Retinal pigment epithelial cell (primary cell): Measurements from ENCODE around the gene CCDC50.

Source experiments
- DNase-seq: peaks from one replicate; pipeline ENCODE4 v3.0.0-alpha.2; 2010; ENCODE audit warnings: low read depth
- H3K4me3 ChIP-seq: 2 replicates; pipeline ENCODE4 v1.5.1; 2011; ENCODE audit warnings: mild to moderate bottlenecking, low read length, control low read depth, moderate library complexity
- TF ChIP-seq, protein P1 (sequence below): conservative IDR thresholded peaks from 2 replicates; pipeline ENCODE4 v1.5.1; 2011; ENCODE audit warnings: low read depth, low read length, control low read depth, inconsistent platforms

The CCDC50 gene

GRCh38 chr3:191316876-191317603, 12.2 kb upstream of the CCDC50 start:
- DNase-seq = no peak
- TF ChIP-seq, protein P1, sequence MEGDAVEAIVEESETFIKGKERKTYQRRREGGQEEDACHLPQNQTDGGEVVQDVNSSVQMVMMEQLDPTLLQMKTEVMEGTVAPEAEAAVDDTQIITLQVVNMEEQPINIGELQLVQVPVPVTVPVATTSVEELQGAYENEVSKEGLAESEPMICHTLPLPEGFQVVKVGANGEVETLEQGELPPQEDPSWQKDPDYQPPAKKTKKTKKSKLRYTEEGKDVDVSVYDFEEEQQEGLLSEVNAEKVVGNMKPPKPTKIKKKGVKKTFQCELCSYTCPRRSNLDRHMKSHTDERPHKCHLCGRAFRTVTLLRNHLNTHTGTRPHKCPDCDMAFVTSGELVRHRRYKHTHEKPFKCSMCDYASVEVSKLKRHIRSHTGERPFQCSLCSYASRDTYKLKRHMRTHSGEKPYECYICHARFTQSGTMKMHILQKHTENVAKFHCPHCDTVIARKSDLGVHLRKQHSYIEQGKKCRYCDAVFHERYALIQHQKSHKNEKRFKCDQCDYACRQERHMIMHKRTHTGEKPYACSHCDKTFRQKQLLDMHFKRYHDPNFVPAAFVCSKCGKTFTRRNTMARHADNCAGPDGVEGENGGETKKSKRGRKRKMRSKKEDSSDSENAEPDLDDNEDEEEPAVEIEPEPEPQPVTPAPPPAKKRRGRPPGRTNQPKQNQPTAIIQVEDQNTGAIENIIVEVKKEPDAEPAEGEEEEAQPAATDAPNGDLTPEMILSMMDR = no peak
- no peak overlapping the region for H3K4me3 ChIP-seq

- no peak for DNase-seq
- no peak overlapping the region for H3K4me3 ChIP-seq
- TF ChIP-seq, protein P1 = no peak
Measured at GRCh38 chr3:191320316-191320715, 8.9 kb upstream of the CCDC50 start.

- no peak overlapping the region for H3K4me3 ChIP-seq
- DNase-seq = no peak
- TF ChIP-seq, protein P1 = no peak
Measured at GRCh38 chr3:191321019-191321767, 8.0 kb upstream of the CCDC50 start.

DNA sequence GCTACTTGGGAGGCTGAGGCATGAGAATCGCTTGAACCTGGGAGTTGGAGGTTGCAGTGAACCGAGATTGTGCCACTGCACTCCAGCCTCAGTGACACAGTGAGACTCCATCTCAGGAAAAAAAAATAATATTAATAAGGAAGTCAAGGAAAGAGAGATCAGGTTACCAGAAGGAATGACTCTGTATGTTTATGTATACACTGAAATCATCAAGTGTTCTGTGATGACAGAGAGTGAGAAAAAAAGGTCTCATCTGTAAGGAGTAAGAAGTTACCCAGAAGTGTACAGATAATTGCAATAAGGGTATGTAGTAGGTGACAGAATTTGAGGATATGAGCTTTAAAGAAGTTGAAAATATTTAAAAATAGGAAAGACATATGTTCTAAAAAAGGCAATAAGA, 4.3 kb upstream of the CCDC50 start:
- no peak for DNase-seq
- H3K4me3 ChIP-seq = no peak overlapping the region
- TF ChIP-seq, protein P1 = no peak

DNA sequence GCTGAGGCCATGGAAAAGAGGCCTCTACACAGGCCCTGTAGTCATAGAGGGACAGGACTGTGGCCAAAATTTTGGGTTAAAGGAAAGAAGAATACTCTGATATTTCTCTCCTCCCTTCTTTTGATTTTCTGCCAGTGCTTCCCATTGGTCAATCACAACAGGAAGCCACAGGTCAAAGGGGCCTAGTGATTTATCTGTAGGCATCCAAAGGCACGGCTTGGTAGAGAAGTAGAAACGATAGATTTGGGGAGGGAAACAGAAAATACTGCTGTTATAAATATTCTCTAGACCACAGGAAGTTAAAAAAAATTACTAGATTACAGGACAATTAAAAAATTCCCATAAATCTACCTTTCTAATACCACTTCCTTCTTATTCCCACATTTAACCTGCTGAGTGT, 1.7 kb upstream of the CCDC50 start:
- no peak overlapping the region for H3K4me3 ChIP-seq
- no peak for DNase-seq
- TF ChIP-seq, protein P1 = no peak

DNA sequence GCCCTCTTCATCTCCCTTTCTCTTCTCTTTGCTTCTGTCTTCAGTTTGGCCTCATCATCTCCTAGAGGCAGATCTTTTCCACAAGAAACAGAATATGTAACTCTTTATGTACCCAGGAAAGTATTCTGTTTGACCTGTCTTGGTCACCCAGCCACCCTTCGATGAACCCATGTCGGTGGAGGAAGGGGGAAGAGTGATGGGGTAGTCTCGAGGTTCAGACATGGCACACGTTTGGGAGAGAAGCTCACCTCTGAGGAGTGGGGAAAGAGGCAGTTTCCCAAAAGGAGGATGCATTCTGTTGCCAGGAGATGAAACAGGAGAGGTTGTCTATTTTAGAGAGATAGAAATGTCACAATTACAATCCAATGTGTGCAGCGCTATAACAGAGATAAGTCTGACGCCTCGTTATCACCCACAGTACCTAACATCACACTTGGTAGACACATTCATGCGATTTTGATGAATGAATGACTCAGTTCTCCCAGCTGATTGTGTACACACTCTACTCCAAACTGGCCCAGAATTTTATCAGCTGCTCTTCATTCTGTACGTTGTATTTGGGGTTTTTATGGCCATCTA, 722 bp upstream of the CCDC50 start:
- H3K4me3 ChIP-seq = peak overlapping the region; percentile 77
- DNase-seq = no peak
- TF ChIP-seq, protein P1 = no peak
